Stimulated activated naive B cell treated with anti-CD40 and anti-IgM and Interleukin-4, amounts not matched to agents 10 μg/mL and 1 μg/mL and 100 μg/mL, for 72 hours (primary cell): ENCODE results near the gene LAMC2.

Experiments
- ATAC-seq, 2 donors: fragments of 150-1000 bp; cut with Tn5 transposase; replicated peaks; 2 replicates each; pipeline ENCODE4 v1.10.0; 2021; ENCODE audit warnings: moderate library complexity in 1 of 2
- DNase-seq: peaks from one replicate; pipeline ENCODE4 v3.0.0; 2021
- H3K27ac Mint-ChIP-seq: one replicate; pipeline ENCODE4 v1.8.0; 2022; ENCODE audit warnings: mild to moderate bottlenecking, mixed read lengths
- H3K27me3 Mint-ChIP-seq, 2 donors: one replicate each; pipeline ENCODE4 v1.8.0; 2022; ENCODE audit warnings: mixed read lengths in 2 of 2
- H3K36me3 Mint-ChIP-seq, 2 donors: one replicate each; pipeline ENCODE4 v1.8.0; 2022; ENCODE audit warnings: mixed read lengths in 2 of 2, mild to moderate bottlenecking in 1 of 2
- H3K4me1 Mint-ChIP-seq, 2 donors: one replicate each; pipeline ENCODE4 v1.8.0; 2022; ENCODE audit warnings: mixed read lengths in 2 of 2, mild to moderate bottlenecking in 1 of 2
- H3K4me3 Mint-ChIP-seq, 2 donors: one replicate each; pipeline ENCODE4 v1.8.0; 2022; ENCODE audit warnings: mild to moderate bottlenecking in 2 of 2, mixed read lengths in 2 of 2, moderate library complexity in 1 of 2
- H3K9me3 Mint-ChIP-seq, 2 donors: one replicate each; pipeline ENCODE4 v1.8.0; 2022; ENCODE audit warnings: mixed read lengths in 2 of 2, mild to moderate bottlenecking in 1 of 2

LAMC2 gene

DNA sequence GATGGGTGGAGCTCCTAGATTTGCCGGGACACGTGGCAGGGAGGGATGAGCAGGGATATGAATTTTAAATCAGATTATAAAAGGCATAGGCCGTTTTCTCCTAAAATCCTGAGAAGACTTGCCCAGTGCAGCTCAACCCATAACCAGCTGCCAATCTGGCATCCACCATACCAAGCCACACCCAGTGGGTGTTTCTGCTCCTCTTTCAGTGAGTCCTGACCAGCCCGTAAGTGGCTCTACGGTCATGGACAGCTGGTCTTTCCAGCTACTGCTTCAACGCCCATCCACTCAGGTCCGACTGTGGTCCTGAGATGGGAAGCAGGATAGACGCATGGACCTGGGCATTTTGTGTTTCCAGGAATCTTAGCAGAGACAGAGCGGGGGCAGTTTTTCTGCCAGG lies 107.2 kb downstream of the LAMC2 start:
- no peak for DNase-seq
- Mint-ChIP-seq H3K27me3 (peaks cover 18 to 21% of the 10 kb centered on the region in 2 donors), H3K36me3 (no peaks in the 10 kb centered on the region), H3K27ac (no peak overlapping the region), H3K9me3 (peaks cover 0 to 1% of the 10 kb centered on the region in 2 donors), H3K4me1 (peaks cover 0 to 5% of the 10 kb centered on the region in 2 donors), H3K4me3 (no peak overlapping the region)
- no peak for ATAC-seq

DNA sequence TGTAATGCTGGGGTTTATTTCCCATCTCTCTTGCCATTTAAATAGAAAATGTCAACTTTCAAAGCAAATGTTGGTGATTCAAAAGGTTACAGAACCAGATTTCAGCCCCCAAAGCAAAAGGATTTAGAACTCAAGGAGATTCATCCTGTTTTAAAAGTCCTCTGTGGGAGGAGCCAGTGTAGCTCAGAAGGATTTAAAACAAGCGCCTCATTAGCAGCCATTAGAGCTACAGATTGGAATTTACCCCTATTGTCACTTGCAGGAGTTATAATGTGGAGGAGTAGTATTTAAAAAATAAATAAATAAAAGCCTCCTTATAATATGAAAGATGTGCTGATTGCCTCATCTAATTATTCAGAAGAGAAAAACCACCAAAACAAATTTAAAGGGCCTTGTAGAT lies 107.8 kb downstream of the LAMC2 start:
- Mint-ChIP-seq H3K36me3 (no peaks in the 10 kb centered on the region), H3K4me1 (peaks cover 0 to 5% of the 10 kb centered on the region in 2 donors), H3K9me3 (no peaks in the 10 kb centered on the region), H3K27ac (no peak overlapping the region), H3K27me3 (peaks cover 16 to 18% of the 10 kb centered on the region in 2 donors), H3K4me3 (no peak overlapping the region)
- ATAC-seq, result no peak
- DNase-seq, result no peak
